ENCODE data around the gene ITGB3BP. TPM values are rescaled to one million over a fixed set of nuclear protein-coding genes. Genes with fewer than 3 reads are reported as not detected.

ITGB3BP gene
- total RNA-seq, 1 donor: 18.1 TPM

DNA sequence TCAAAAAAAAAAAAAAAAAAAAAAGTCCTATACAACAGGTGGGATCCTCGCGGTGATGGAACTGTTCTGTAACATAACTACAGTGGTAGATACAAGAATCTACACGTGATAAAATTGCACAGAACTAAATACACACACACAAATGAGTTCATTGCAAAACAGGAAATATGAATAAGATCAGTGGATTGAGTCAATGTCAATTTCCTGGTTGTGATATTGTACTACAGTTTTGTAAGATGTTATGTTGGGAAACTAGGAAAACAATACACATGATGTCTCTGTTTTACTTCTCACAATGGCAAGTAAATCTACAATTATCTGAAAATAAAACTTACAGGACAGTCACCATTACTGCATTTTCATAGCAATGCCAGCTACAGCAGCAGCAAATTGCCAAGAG lies 59.8 kb downstream of the ITGB3BP start:
- H3K4me3 ChIP-seq (ENCODE audit: low read depth, low read length): no peak overlapping the region
- TF ChIP-seq, protein P1, sequence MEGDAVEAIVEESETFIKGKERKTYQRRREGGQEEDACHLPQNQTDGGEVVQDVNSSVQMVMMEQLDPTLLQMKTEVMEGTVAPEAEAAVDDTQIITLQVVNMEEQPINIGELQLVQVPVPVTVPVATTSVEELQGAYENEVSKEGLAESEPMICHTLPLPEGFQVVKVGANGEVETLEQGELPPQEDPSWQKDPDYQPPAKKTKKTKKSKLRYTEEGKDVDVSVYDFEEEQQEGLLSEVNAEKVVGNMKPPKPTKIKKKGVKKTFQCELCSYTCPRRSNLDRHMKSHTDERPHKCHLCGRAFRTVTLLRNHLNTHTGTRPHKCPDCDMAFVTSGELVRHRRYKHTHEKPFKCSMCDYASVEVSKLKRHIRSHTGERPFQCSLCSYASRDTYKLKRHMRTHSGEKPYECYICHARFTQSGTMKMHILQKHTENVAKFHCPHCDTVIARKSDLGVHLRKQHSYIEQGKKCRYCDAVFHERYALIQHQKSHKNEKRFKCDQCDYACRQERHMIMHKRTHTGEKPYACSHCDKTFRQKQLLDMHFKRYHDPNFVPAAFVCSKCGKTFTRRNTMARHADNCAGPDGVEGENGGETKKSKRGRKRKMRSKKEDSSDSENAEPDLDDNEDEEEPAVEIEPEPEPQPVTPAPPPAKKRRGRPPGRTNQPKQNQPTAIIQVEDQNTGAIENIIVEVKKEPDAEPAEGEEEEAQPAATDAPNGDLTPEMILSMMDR (IDR thresholded peaks at IDR 0.05; ENCODE audit: insufficient read depth, low read depth, low read length): no peak
- peak; percentile 23 for DNase-seq (ENCODE audit: low read depth)

DNA sequence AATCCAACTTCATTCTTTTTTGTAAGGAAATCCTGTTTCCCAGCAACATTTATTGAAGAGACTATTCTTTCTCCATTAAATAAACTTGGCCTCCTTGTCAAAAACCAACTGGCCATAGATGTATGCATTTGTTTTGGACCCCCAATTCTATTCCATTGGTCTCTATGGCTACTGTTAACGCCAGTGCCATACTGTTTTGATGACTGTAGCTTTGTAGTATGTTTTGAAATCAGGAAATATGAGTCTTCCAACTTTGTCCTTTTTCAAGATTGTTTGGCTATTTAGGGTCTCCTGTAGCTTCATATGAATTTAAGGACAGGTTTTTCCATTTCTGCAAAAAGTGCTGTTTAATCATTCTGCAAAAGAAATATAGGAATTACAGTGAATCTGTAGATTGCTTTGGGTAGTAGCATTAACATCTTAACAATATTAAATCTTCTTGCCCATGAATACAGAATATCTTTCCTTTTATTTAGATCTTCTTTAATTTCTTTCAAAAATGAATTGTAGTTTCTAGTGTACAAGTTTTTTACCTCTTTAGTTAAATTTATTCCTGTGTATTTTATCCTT lies 61.3 kb downstream of the ITGB3BP start:
- no peak for DNase-seq (ENCODE audit: low read depth)
- no peak overlapping the region for H3K4me3 ChIP-seq (ENCODE audit: low read depth, low read length)
- TF ChIP-seq, protein P1 (IDR thresholded peaks at IDR 0.05; ENCODE audit: insufficient read depth, low read depth, low read length): no peak

DNA sequence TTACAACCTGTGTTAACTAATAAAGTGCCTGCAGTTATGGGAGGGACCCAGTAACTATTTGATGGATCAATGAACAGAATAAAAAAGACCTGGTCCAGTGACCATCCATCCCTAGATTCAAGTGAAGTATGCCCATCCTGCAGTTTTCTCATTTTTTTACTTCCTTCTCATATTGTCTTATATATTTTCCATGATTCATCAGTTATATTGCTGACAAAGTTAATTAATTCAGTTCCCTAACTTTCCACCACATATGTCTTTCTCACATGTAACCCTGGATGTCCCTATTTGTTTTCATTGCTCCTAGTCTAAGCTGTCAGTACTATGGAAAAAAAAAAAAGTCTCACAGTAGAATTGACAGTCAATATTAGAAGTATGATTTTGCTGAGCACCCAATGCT lies 64.3 kb downstream of the ITGB3BP start:
- no peak for DNase-seq (ENCODE audit: low read depth)
- no peak overlapping the region for H3K4me3 ChIP-seq (ENCODE audit: low read depth, low read length)
- TF ChIP-seq, protein P1 (IDR thresholded peaks at IDR 0.05; ENCODE audit: insufficient read depth, low read depth, low read length): no peak

DNA sequence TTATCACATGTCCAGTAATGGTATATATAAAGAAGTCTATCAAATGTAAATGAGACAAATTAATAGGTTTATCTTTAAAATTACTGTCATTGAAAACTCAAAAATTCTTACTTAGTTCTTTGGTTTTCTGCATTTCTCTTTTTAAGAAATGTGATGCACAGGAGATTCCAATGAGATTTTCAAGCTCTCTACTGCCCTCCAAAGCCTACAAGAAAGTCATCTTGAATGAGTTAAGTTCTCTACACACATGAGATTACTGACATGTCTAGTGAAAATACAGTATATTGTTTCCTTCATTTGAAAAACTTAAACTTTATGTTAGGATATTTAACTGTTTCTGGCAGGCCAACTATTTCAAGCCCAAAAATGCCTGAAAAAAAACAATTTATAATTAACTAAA lies 68.8 kb downstream of the ITGB3BP start:
- DNase-seq (ENCODE audit: low read depth): peak; percentile 23
- no peak overlapping the region for H3K4me3 ChIP-seq (ENCODE audit: low read depth, low read length)
- TF ChIP-seq, protein P1 (IDR thresholded peaks at IDR 0.05; ENCODE audit: insufficient read depth, low read depth, low read length): peak; percentile 32

DNA sequence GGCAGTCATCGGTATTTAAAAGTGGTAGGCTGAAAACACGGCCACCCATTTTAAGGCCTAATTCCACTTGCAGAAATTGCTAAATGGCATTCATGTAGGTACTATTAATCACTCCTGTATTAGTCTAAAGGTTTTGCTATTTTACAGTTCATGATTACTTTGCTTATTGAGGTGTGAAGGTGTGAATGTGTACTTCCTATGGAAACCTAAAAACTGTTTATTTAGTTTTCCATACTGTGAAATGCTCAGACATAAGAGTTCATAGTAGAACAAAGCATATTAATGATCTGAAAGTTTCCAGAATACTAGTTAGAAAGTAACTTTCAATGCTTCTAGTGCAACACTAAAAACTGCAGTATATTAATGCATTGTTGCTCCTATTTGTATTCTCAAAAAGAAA lies 69.8 kb downstream of the ITGB3BP start:
- no peak for DNase-seq (ENCODE audit: low read depth)
- H3K4me3 ChIP-seq (ENCODE audit: low read depth, low read length): no peak overlapping the region
- TF ChIP-seq, protein P1 (IDR thresholded peaks at IDR 0.05; ENCODE audit: insufficient read depth, low read depth, low read length): no peak

DNA sequence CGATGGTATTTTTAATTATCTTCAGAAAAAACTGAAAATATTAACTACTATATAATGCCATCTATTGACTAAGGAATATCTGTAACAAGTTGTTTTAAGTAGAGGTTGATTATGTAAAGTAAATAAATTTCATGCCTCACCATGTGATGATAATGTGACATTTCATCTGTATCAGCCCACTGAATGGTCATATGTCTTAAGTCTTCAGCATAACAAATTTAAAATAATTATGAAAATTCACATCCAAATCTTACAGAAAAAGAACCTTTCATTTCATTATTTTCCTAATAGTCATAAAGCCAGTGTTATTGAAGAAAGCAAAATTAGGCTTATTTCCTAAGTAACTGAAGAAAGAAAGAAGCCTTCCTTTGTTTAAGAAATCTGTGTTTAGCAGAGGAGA lies 72.6 kb downstream of the ITGB3BP start:
- DNase-seq (ENCODE audit: low read depth): no peak
- TF ChIP-seq, protein P1 (IDR thresholded peaks at IDR 0.05; ENCODE audit: insufficient read depth, low read depth, low read length): no peak
- no peak overlapping the region for H3K4me3 ChIP-seq (ENCODE audit: low read depth, low read length)

DNA sequence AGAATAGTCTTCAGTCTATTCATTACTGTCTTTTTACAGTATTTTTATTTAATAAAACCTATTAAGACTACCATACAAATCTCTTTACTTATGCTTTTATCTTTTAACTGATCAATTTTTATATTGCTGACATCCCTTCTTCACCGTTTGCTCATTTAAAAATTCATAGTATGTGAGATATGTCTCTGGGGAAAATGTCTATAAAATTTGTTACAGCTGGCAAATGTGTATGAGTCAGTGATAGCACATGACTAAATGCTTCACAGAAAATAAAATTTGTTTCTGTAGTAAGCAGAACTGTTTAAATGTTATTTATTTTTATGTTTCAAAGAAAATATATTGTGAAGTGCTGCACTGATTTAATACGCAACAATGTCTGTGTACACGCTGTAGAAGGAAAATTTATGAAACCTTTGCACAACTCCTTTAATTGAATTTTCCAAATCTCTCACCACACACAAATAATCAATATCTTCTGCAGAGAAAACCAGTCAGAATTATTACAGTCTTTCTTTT lies 74.2 kb downstream of the ITGB3BP start:
- H3K4me3 ChIP-seq (ENCODE audit: low read depth, low read length): no peak overlapping the region
- TF ChIP-seq, protein P1 (IDR thresholded peaks at IDR 0.05; ENCODE audit: insufficient read depth, low read depth, low read length): no peak
- DNase-seq (ENCODE audit: low read depth): peak; percentile 37

Measured in fibroblast of villous mesenchyme (primary cell).